Liver (tissue), 9 donors: ENCODE data around the gene C5orf34. TPM values are rescaled to one million over a fixed set of nuclear protein-coding genes. Genes with fewer than 3 reads are reported as not detected.

ENCODE experiments used
- DNase-seq: peaks from one replicate; pipeline ENCODE4 v3.0.0-alpha.2; 2017; ENCODE audit warnings: low spot score
- H3K27ac ChIP-seq, 2 donors: one replicate each; pipeline ENCODE4 v1.7.0; 2013; ENCODE audit warnings: inconsistent platforms in 2 of 2, low read length in 2 of 2, control low read depth in 1 of 2, low read depth in 1 of 2, mild to moderate bottlenecking in 1 of 2
- H3K27me3 ChIP-seq, 4 donors: one replicate each; pipeline versions ENCODE4 v1.6.1 to v1.7.0; 2013; ENCODE audit warnings: low read length in 3 of 4, inconsistent platforms in 1 of 4, mild to moderate bottlenecking in 1 of 4, moderate library complexity in 1 of 4; ENCODE audit not compliant: control insufficient read depth in 4 of 4, insufficient read depth in 4 of 4
- H3K36me3 ChIP-seq, 4 donors: one replicate each; pipeline versions ENCODE4 v1.6.1 to v1.7.0; 2013; ENCODE audit warnings: low read length in 3 of 4, mild to moderate bottlenecking in 3 of 4, low read depth in 1 of 4, moderate library complexity in 1 of 4; ENCODE audit not compliant: control insufficient read depth in 4 of 4, insufficient read depth in 3 of 4
- H3K4me1 ChIP-seq, 4 donors: one replicate each; pipeline versions ENCODE4 v1.6.1 to v1.7.0; 2013; ENCODE audit warnings: low read length in 3 of 4, mild to moderate bottlenecking in 3 of 4, moderate library complexity in 1 of 4; ENCODE audit not compliant: control insufficient read depth in 4 of 4, insufficient read depth in 4 of 4
- H3K4me3 ChIP-seq, 3 donors: one replicate each; pipeline versions ENCODE4 v1.6.1 to v1.7.0; 2013; ENCODE audit warnings: low read length in 3 of 3, control low read depth in 1 of 3, low read depth in 1 of 3, mild to moderate bottlenecking in 1 of 3
- H3K9ac ChIP-seq, 2 donors: one replicate each; pipeline ENCODE4 v1.7.0; 2013; ENCODE audit warnings: low read length in 2 of 2, mild to moderate bottlenecking in 2 of 2, moderate library complexity in 2 of 2, control low read depth in 1 of 2, low read depth in 1 of 2
- H3K9me3 ChIP-seq, 4 donors: one replicate each; pipeline versions ENCODE4 v1.6.1 to v1.7.0; 2013; ENCODE audit warnings: low read length in 3 of 4; ENCODE audit not compliant: control insufficient read depth in 4 of 4
- EGR1 ChIP-seq, 2 donors: IDR thresholded peaks; 2 replicates each; pipeline ENCODE4 v1.6.1; 2016 to 2018; ENCODE audit warnings: antibody characterized with exemption in 2 of 2, low read depth in 2 of 2
- FOXA2 ChIP-seq: IDR thresholded peaks from 2 replicates; pipeline ENCODE4 v1.6.1; 2016; ENCODE audit warnings: antibody characterized with exemption
- HNF4G ChIP-seq: IDR thresholded peaks from 2 replicates; pipeline ENCODE4 v1.6.1; 2016; ENCODE audit warnings: antibody characterized with exemption
- WGBS: extraction: QIAGEN DNeasy Blood & Tissue Kit; methylation state at CpG from one replicate; pipeline ENCODE4 v1.1.7; 2013; 5-methylcytosine and 5-hydroxymethylcytosine counted together
- polyA plus RNA-seq, 2 donors: library from polyadenylated mRNA; stranded (reverse) in 1 of 2; unstranded in 1 of 2; fragments of 200-250 nt in 1 of 2; fragments of >200 nt in 1 of 2; fragmentation: Nextera tagmentation in 1 of 2; extraction: Ambion mirVana in 1 of 2; gene quantifications; one replicate each; pipeline versions ENCODE4 v1.2.1 to v1.2.3, GENCODE V29; 2013 to 2015
- total RNA-seq, 2 donors: library from RNA; depleted of rRNA; stranded (reverse); fragments of >200 nt; gene quantifications; one replicate each; pipeline ENCODE4 v1.2.3, GENCODE V29; 2014
- TF ChIP-seq, protein P1 (sequence below): IDR thresholded peaks from 2 replicates; pipeline ENCODE4 v1.6.1; 2016; ENCODE audit warnings: antibody characterized with exemption
- TF ChIP-seq, protein P2 (sequence below): IDR thresholded peaks from 2 replicates; pipeline ENCODE4 v1.6.1; 2016; ENCODE audit warnings: antibody characterized with exemption, mild to moderate bottlenecking
- TF ChIP-seq, protein P3 (sequence below): IDR thresholded peaks from 2 replicates; pipeline ENCODE4 v1.6.1; 2016; ENCODE audit warnings: antibody characterized with exemption
- donor health status: healthy.
- donor health status: healthy.
- donor health status: healthy.
- donor health status: healthy.
- donor health status: healthy.

C5orf34 gene
- total and polyA plus RNA-seq, 4 donors, result 0.31 to 3.0 (median 0.46) TPM

DNA sequence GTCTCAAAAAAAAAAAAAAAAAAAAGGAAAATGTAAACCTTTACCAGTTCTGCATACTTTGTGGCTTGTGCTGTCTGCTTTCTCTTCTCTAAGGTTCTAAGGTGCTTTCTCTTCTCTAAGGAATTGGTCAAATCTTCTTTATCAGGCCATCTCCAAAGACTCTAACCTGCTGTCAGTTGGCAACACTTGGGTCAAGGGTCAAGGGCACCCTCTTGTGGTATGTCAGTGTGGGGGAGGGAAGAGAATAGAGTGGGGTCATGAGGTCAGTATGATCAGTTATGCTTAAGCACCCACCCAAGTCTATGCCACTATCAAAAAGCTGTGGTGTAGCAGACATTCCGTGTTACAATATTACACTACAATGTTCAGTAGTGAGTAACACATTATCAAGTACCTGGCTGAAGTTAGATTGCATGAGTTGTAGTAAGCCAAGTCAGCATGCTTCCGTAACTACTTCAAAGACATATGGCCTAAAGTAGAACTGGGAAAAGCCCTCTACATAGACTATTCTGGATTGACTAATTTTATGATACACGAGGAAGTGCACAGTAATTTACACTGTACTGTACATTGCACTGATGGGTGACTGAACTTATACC is 77.8 kb downstream of the C5orf34 start:
- no peak overlapping the region for H3K4me3 ChIP-seq
- no peak overlapping the region for H3K9ac ChIP-seq
- TF ChIP-seq FOXA2 (no peak), HNF4G (no peak), EGR1 (IDR thresholded peaks at IDR 0.05; ENCODE audit: low read depth in 2 of 2) (no peak)
- TF ChIP-seq, protein P1, sequence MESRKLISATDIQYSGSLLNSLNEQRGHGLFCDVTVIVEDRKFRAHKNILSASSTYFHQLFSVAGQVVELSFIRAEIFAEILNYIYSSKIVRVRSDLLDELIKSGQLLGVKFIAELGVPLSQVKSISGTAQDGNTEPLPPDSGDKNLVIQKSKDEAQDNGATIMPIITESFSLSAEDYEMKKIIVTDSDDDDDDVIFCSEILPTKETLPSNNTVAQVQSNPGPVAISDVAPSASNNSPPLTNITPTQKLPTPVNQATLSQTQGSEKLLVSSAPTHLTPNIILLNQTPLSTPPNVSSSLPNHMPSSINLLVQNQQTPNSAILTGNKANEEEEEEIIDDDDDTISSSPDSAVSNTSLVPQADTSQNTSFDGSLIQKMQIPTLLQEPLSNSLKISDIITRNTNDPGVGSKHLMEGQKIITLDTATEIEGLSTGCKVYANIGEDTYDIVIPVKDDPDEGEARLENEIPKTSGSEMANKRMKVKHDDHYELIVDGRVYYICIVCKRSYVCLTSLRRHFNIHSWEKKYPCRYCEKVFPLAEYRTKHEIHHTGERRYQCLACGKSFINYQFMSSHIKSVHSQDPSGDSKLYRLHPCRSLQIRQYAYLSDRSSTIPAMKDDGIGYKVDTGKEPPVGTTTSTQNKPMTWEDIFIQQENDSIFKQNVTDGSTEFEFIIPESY, result no peak
- TF ChIP-seq, protein P2, sequence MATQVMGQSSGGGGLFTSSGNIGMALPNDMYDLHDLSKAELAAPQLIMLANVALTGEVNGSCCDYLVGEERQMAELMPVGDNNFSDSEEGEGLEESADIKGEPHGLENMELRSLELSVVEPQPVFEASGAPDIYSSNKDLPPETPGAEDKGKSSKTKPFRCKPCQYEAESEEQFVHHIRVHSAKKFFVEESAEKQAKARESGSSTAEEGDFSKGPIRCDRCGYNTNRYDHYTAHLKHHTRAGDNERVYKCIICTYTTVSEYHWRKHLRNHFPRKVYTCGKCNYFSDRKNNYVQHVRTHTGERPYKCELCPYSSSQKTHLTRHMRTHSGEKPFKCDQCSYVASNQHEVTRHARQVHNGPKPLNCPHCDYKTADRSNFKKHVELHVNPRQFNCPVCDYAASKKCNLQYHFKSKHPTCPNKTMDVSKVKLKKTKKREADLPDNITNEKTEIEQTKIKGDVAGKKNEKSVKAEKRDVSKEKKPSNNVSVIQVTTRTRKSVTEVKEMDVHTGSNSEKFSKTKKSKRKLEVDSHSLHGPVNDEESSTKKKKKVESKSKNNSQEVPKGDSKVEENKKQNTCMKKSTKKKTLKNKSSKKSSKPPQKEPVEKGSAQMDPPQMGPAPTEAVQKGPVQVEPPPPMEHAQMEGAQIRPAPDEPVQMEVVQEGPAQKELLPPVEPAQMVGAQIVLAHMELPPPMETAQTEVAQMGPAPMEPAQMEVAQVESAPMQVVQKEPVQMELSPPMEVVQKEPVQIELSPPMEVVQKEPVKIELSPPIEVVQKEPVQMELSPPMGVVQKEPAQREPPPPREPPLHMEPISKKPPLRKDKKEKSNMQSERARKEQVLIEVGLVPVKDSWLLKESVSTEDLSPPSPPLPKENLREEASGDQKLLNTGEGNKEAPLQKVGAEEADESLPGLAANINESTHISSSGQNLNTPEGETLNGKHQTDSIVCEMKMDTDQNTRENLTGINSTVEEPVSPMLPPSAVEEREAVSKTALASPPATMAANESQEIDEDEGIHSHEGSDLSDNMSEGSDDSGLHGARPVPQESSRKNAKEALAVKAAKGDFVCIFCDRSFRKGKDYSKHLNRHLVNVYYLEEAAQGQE, result no peak
- TF ChIP-seq, protein P3, sequence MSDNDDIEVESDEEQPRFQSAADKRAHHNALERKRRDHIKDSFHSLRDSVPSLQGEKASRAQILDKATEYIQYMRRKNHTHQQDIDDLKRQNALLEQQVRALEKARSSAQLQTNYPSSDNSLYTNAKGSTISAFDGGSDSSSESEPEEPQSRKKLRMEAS, result no peak
- no peaks in the 10 kb centered on the region for H3K36me3 ChIP-seq
- no peak overlapping the region for H3K27ac ChIP-seq
- WGBS, result 96% methylated on average over 3 of the region's 3 CpGs
- H3K9me3 ChIP-seq, result no peaks in the 10 kb centered on the region
- H3K4me1 ChIP-seq, result peaks cover 0 to 18% (median 14%) of the 10 kb centered on the region in 4 donors
- no peaks in the 10 kb centered on the region for H3K27me3 ChIP-seq
- DNase-seq, result no peak

Other genes with a start within 250 kb of the C5orf34 start
- 100 to 1,000 TPM; 429 to 878 TPM for gene HMGCS1, start 201.7 kb downstream of the C5orf34 start, total RNA-seq
- gene HMGCS1, start 201.7 kb downstream of the C5orf34 start, polyA plus RNA-seq, result 100 to 1,000 TPM in 1 of 2 donors, 10 to 100 TPM in 1; 41.7 to 144 TPM
- 1 to 10 TPM in 1 of 2 donors, under 1 TPM in 1; 0.37 to 1.0 TPM for gene CCL28, start 102.8 kb downstream of the C5orf34 start, total RNA-seq
- gene CCL28, start 102.8 kb downstream of the C5orf34 start, polyA plus RNA-seq, result 1 to 10 TPM in 1 of 2 donors, under 1 TPM in 1; 0.61 to 1.2 TPM
- 1 to 10 TPM; 3.2 to 4.4 TPM for gene TMEM267, start 31.3 kb downstream of the C5orf34 start, total RNA-seq
- gene TMEM267, start 31.3 kb downstream of the C5orf34 start, polyA plus RNA-seq, result 1 to 10 TPM; 2.3 to 5.4 TPM
- gene PAIP1, start 41.9 kb upstream of the C5orf34 start, total RNA-seq, result 10 to 100 TPM; 40.2 to 50.8 TPM
- gene PAIP1, start 41.9 kb upstream of the C5orf34 start, polyA plus RNA-seq, result 10 to 100 TPM; 27.0 to 48.2 TPM
- 100 to 1,000 TPM in 1 of 2 donors, 10 to 100 TPM in 1; 45.4 to 154 TPM for gene NNT, start 88.0 kb upstream of the C5orf34 start, total RNA-seq
- gene NNT, start 88.0 kb upstream of the C5orf34 start, polyA plus RNA-seq, result 100 to 1,000 TPM in 1 of 2 donors, 10 to 100 TPM in 1; 68.3 to 110 TPM